HL-60 (cell line): ENCODE data around the gene ABCB6.

Experiments
- GABPA ChIP-seq: IDR thresholded peaks from 2 replicates; pipeline ENCODE4 v1.6.1; 2012; ENCODE audit warnings: low read depth
- POLR2AphosphoS5 ChIP-seq: IDR thresholded peaks from 2 replicates; pipeline ENCODE4 v1.6.1; 2012; ENCODE audit warnings: low read depth
- SPI1 ChIP-seq: IDR thresholded peaks from 2 replicates; pipeline ENCODE4 v1.6.1; 2012; ENCODE audit warnings: low read depth, mild to moderate bottlenecking, borderline replicate concordance
- TF ChIP-seq, protein P1 (sequence below): IDR thresholded peaks from 2 replicates; pipeline ENCODE4 v1.6.1; 2012; ENCODE audit warnings: low read depth; ENCODE audit not compliant: insufficient replicate concordance
- TF ChIP-seq, protein P2 (sequence below): IDR thresholded peaks from one replicate; pipeline ENCODE4 v1.5.1; 2011; ENCODE audit warnings: low read length, control low read depth, inconsistent platforms; ENCODE audit not compliant: insufficient read depth

DNA sequence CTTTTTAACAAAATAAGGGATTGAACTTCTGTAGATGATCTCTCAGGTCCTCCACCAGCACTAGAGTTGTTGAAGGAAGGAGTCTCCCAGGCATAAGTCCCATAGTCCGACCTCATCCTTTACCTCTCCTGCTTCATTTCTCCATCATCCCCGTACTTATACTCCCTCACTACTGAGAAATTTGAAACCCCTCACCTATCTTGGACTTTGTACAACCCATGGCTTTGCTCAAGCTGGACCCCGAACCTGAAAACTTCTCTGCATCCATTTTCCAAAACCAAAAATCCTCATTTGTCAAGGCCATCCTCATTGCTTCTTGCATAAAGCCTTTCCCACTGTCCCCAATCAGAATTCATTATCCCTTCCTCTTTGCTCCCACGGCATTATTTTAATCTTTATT is 57.7 kb downstream of the ABCB6 start:
- TF ChIP-seq, protein P1, sequence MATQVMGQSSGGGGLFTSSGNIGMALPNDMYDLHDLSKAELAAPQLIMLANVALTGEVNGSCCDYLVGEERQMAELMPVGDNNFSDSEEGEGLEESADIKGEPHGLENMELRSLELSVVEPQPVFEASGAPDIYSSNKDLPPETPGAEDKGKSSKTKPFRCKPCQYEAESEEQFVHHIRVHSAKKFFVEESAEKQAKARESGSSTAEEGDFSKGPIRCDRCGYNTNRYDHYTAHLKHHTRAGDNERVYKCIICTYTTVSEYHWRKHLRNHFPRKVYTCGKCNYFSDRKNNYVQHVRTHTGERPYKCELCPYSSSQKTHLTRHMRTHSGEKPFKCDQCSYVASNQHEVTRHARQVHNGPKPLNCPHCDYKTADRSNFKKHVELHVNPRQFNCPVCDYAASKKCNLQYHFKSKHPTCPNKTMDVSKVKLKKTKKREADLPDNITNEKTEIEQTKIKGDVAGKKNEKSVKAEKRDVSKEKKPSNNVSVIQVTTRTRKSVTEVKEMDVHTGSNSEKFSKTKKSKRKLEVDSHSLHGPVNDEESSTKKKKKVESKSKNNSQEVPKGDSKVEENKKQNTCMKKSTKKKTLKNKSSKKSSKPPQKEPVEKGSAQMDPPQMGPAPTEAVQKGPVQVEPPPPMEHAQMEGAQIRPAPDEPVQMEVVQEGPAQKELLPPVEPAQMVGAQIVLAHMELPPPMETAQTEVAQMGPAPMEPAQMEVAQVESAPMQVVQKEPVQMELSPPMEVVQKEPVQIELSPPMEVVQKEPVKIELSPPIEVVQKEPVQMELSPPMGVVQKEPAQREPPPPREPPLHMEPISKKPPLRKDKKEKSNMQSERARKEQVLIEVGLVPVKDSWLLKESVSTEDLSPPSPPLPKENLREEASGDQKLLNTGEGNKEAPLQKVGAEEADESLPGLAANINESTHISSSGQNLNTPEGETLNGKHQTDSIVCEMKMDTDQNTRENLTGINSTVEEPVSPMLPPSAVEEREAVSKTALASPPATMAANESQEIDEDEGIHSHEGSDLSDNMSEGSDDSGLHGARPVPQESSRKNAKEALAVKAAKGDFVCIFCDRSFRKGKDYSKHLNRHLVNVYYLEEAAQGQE: no peak
- TF ChIP-seq, protein P2, sequence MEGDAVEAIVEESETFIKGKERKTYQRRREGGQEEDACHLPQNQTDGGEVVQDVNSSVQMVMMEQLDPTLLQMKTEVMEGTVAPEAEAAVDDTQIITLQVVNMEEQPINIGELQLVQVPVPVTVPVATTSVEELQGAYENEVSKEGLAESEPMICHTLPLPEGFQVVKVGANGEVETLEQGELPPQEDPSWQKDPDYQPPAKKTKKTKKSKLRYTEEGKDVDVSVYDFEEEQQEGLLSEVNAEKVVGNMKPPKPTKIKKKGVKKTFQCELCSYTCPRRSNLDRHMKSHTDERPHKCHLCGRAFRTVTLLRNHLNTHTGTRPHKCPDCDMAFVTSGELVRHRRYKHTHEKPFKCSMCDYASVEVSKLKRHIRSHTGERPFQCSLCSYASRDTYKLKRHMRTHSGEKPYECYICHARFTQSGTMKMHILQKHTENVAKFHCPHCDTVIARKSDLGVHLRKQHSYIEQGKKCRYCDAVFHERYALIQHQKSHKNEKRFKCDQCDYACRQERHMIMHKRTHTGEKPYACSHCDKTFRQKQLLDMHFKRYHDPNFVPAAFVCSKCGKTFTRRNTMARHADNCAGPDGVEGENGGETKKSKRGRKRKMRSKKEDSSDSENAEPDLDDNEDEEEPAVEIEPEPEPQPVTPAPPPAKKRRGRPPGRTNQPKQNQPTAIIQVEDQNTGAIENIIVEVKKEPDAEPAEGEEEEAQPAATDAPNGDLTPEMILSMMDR: no peak
- TF ChIP-seq POLR2AphosphoS5: no peak
- no peak for TF ChIP-seq GABPA
- TF ChIP-seq SPI1: no peak
